ENCODE measurements around the gene TPCN2. TPM values are rescaled to one million over a fixed set of nuclear protein-coding genes. Genes with fewer than 3 reads are reported as not detected.
A peak's percentile ranks its signal among the peaks of the same experiment; 100 is the strongest.
"Not testable (repeated sequence)": the region's sequence is repeated elsewhere in the genome, so short reads cannot be mapped to it uniquely, and the experiment has no call there.

The TPCN2 gene
- total and polyA plus RNA-seq, 5 experiments from 2014 or later: 3.8 to 27.2 (median 6.3) TPM

- ATAC-seq (no peak), DNase-seq (no peak)
- Mint-ChIP-seq H3K27ac (peak overlapping the region in 5 of 10 donors; percentile 46 to 78 (median 69)), H3K27me3 (no peaks in the 10 kb centered on the region), H3K4me1 (peaks cover 13 to 38% (median 27%) of the 10 kb centered on the region in 4 donors), H3K36me3 (peaks cover 0 to 22% (median 0%) of the 10 kb centered on the region in 3 donors), H3K9me3 (no peaks in the 10 kb centered on the region), H3K4me3 (no peak overlapping the region)
- POLR2A ChIA-PET: no interaction called here
Measured at GRCh38 chr11:69076129-69076791, 27.5 kb downstream of the TPCN2 start.

- H3K9me3 Mint-ChIP-seq, POLR2A ChIA-PET, DNase-seq, ATAC-seq, H3K27me3 Mint-ChIP-seq, H3K4me3 Mint-ChIP-seq, H3K27ac Mint-ChIP-seq: not testable (repeated sequence)
- Mint-ChIP-seq H3K36me3 (peaks cover 0 to 19% (median 0%) of the 10 kb centered on the region in 3 donors), H3K4me1 (peaks cover 13 to 40% (median 27%) of the 10 kb centered on the region in 4 donors)
Measured at GRCh38 chr11:69076977-69077376, 28.2 kb downstream of the TPCN2 start.

GRCh38 chr11:69078508-69078907 lies 29.8 kb downstream of the TPCN2 start:
- peaks cover 0 to 14% (median 0%) of the 10 kb centered on the region in 3 donors for H3K36me3 Mint-ChIP-seq
- H3K27ac Mint-ChIP-seq: peak overlapping the region in 2 of 10 donors; percentile 63 to 65
- DNase-seq: no peak
- no peak for ATAC-seq
- no peaks in the 10 kb centered on the region for H3K9me3 Mint-ChIP-seq
- POLR2A ChIA-PET: no interaction called here
- H3K27me3 Mint-ChIP-seq: no peaks in the 10 kb centered on the region
- H3K4me3 Mint-ChIP-seq: no peak overlapping the region
- peaks cover 13 to 42% (median 27%) of the 10 kb centered on the region in 4 donors for H3K4me1 Mint-ChIP-seq

- no peak for DNase-seq
- ATAC-seq: no peak
- peak overlapping the region in 2 of 10 donors; percentile 34 to 63 for H3K27ac Mint-ChIP-seq
- no peaks in the 10 kb centered on the region for H3K27me3 Mint-ChIP-seq
- no peaks in the 10 kb centered on the region for H3K9me3 Mint-ChIP-seq
- peaks cover 11 to 39% (median 27%) of the 10 kb centered on the region in 4 donors for H3K4me1 Mint-ChIP-seq
- POLR2A ChIA-PET: no interaction called here
- peaks cover 0 to 14% (median 0%) of the 10 kb centered on the region in 3 donors for H3K36me3 Mint-ChIP-seq
- H3K4me3 Mint-ChIP-seq: no peak overlapping the region
Measured at GRCh38 chr11:69078930-69079605, 30.3 kb downstream of the TPCN2 start.

GRCh38 chr11:69079661-69080256 lies 31.0 kb downstream of the TPCN2 start:
- H3K27ac Mint-ChIP-seq: peak overlapping the region in 4 of 10 donors; percentile 15 to 91 (median 66)
- H3K27me3 Mint-ChIP-seq: no peaks in the 10 kb centered on the region
- H3K36me3 Mint-ChIP-seq: peaks cover 0 to 14% (median 0%) of the 10 kb centered on the region in 3 donors
- ATAC-seq: no peak
- peaks cover 11 to 39% (median 27%) of the 10 kb centered on the region in 4 donors for H3K4me1 Mint-ChIP-seq
- no peak for DNase-seq
- peak overlapping the region in 2 of 10 donors; percentile 40 to 63 for H3K4me3 Mint-ChIP-seq
- no peaks in the 10 kb centered on the region for H3K9me3 Mint-ChIP-seq
- POLR2A ChIA-PET: interaction anchor here (0.6 kb wide), 1 partner anchor 238 kb away, joined by 3 read pairs; the partner anchor contains the start of gene CPT1A

GRCh38 chr11:69080257-69080995 lies 31.7 kb downstream of the TPCN2 start:
- POLR2A ChIA-PET: interaction anchor here (0.6 kb wide), 1 partner anchor 238 kb away, joined by 3 read pairs; the partner anchor contains the start of gene CPT1A
- H3K36me3 Mint-ChIP-seq: peaks cover 0 to 12% (median 0%) of the 10 kb centered on the region in 3 donors
- no peaks in the 10 kb centered on the region for H3K27me3 Mint-ChIP-seq
- DNase-seq (peak in 2 of 10 donors; percentile 9 to 22), ATAC-seq (peak; percentile 78 to 81)
- no peaks in the 10 kb centered on the region for H3K9me3 Mint-ChIP-seq
- H3K4me3 Mint-ChIP-seq: peak overlapping the region in 3 of 10 donors; percentile 40 to 63 (median 48)
- peaks cover 11 to 35% (median 25%) of the 10 kb centered on the region in 4 donors for H3K4me1 Mint-ChIP-seq
- peak overlapping the region; percentile 44 to 91 (median 80) for H3K27ac Mint-ChIP-seq

GRCh38 chr11:69081180-69081579 lies 32.4 kb downstream of the TPCN2 start:
- POLR2A ChIA-PET: no interaction called here

GRCh38 chr11:69083531-69084247 lies 35.0 kb downstream of the TPCN2 start:
- no peak for ATAC-seq
- Mint-ChIP-seq H3K4me3 (no peak overlapping the region), H3K4me1 (peaks cover 9 to 26% (median 19%) of the 10 kb centered on the region in 4 donors), H3K27me3 (no peaks in the 10 kb centered on the region), H3K27ac (peak overlapping the region in 1 of 10 donors; percentile 63), H3K36me3 (peaks cover 0 to 8% (median 0%) of the 10 kb centered on the region in 3 donors), H3K9me3 (no peaks in the 10 kb centered on the region)
- POLR2A ChIA-PET: interaction anchor here (1.2 kb wide), 1 partner anchor 25 kb away, joined by 3 read pairs; no protein-coding TSS in a partner anchor
- DNase-seq: no peak

More at GRCh38 chr11:69081180-69081579, 32.4 kb downstream of the TPCN2 start:
- DNase-seq: no peak
- H3K27ac Mint-ChIP-seq: peak overlapping the region in 1 of 10 donors; percentile 52
- H3K27me3 Mint-ChIP-seq: no peaks in the 10 kb centered on the region
- H3K4me3 Mint-ChIP-seq: no peak overlapping the region
- H3K9me3 Mint-ChIP-seq: no peaks in the 10 kb centered on the region
- no peak for ATAC-seq
- peaks cover 7 to 29% (median 20%) of the 10 kb centered on the region in 4 donors for H3K4me1 Mint-ChIP-seq
- H3K36me3 Mint-ChIP-seq: peaks cover 0 to 9% (median 0%) of the 10 kb centered on the region in 3 donors

- H3K36me3 Mint-ChIP-seq: peaks cover 0 to 6% (median 0%) of the 10 kb centered on the region in 3 donors
- H3K27ac Mint-ChIP-seq: peak overlapping the region in 1 of 10 donors; percentile 40
Measured at GRCh38 chr11:69084371-69084770, 35.6 kb downstream of the TPCN2 start.

GRCh38 chr11:69085490-69086095 lies 36.9 kb downstream of the TPCN2 start:
- POLR2A ChIA-PET: no interaction called here
- Mint-ChIP-seq H3K9me3 (no peaks in the 10 kb centered on the region), H3K27me3 (no peaks in the 10 kb centered on the region), H3K36me3 (peaks cover 0 to 10% (median 0%) of the 10 kb centered on the region in 3 donors), H3K4me1 (peaks cover 3 to 10% (median 5%) of the 10 kb centered on the region in 4 donors), H3K27ac (peak overlapping the region in 1 of 10 donors; percentile 35), H3K4me3 (no peak overlapping the region)
- ATAC-seq (no peak), DNase-seq (no peak)

More at GRCh38 chr11:69084371-69084770, 35.6 kb downstream of the TPCN2 start:
- ATAC-seq: no peak
- H3K4me1 Mint-ChIP-seq: peaks cover 9 to 22% (median 15%) of the 10 kb centered on the region in 4 donors
- H3K4me3 Mint-ChIP-seq: no peak overlapping the region
- DNase-seq: no peak
- no peaks in the 10 kb centered on the region for H3K27me3 Mint-ChIP-seq
- H3K9me3 Mint-ChIP-seq: no peaks in the 10 kb centered on the region
- POLR2A ChIA-PET: interaction anchor here (1.2 kb wide), 1 partner anchor 26 kb away, joined by 3 read pairs; no protein-coding TSS in a partner anchor

All from naive thymus-derived CD8-positive, alpha-beta T cell (primary cell).